Putamen (tissue), 1 donor: Measurements from ENCODE around the gene DDX4.
"Not testable (repeated sequence)": the region's sequence is repeated elsewhere in the genome, so short reads cannot be mapped to it uniquely, and the experiment has no call there.

Experiments
- DNase-seq: peaks from one replicate; pipeline ENCODE4 v3.0.0-alpha.2; 2016; ENCODE audit warnings: low spot score

DDX4 gene

DNA sequence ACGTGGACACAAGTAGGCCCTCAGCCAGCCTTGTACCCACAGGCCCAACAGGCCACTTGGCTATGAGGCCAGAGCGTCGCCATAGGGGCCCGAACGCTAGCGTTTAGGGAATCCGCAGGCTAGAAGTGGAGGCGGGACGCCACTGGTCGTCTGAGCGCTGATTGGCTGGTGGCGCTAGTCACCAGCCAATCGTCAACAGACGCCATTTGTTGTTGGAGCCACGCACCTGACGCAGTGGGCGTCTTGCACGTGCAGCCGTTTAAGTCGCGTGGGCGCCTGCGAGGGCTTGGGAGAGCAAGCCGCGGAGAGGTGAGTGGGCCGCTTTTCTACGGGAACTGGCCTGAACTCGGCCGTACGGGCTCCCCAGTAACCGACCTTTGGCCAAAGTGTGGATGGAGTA, at the start of gene DDX4:
DDX4 (plus strand) TSS at position 269 of the 400 bp plus-strand sequence. CDS start 903 bp downstream, outside the sequence.
- DNase-seq, result no peak

DNA sequence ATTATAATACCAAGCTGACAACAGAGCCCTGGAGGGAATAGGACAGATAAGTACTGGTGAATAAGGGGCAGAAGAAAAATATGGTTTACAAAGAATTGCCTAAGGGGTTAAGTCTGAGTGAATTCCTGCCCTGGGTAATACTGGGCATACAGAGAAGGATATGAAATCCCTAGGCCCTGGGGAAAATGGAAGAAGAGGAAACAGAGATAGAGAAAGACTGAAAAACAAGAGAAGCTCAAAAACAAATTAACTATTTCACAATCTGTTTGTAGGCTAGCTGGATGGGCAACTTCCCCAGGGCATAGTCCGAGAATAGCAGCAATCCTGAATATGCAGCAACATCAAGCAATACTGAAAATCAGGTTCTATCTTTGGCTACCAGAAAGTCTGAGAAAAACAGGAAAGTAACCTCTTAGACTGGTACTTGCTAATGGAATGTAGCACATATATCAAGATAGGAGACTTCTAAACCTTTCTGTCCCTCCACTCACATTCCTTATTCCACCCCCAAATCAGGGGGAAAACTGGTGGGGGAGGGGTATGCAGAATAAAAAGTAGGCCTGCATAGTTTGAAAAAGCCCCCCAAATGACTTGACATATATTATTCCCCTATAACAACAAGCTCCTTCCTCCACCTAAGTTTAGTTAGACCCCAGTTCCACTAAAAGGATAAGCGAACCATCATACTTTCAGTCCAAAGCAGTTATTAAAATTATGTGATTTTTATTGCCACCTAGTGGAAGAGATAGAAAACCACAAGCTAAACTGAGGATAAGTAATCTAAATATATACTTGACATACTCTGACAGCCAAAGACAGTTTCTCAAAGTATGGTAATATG, 46.4 kb upstream of the DDX4 start:
- DNase-seq, result peak; percentile 53

DNA sequence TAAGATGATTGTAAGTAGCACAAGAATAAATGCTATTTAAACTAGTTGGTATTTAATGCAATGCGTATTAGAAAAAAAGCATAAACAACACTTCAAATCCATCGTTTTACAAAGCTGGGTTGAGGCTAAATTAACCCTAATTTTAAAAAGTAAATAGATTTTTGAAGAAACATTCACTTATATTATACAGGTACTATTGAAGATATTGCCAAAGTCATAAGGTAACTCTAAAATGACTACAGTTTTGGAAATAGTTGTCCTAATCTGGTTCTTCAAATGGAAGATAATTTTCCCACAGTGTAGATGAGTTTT, 45.8 kb upstream of the DDX4 start:
- DNase-seq, result no peak

DNA sequence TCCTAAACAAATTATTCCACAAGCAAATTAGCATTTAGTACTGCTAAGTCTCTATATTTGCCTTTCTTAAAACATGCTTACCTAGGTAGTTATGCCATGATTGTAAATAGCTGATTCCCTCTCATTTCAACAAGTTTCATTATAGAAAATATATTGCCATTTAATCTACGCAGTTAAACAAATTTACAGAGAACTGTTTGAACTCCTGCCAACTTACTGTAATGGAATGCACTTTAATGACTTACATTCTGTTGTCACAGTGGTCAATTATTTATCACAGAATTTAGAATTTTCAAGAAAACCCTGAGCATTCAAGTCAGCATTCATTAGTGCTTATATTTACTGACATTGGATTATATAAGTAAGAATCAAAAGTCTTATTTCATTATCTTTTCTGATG, 45.4 kb upstream of the DDX4 start:
- no peak for DNase-seq

DNA sequence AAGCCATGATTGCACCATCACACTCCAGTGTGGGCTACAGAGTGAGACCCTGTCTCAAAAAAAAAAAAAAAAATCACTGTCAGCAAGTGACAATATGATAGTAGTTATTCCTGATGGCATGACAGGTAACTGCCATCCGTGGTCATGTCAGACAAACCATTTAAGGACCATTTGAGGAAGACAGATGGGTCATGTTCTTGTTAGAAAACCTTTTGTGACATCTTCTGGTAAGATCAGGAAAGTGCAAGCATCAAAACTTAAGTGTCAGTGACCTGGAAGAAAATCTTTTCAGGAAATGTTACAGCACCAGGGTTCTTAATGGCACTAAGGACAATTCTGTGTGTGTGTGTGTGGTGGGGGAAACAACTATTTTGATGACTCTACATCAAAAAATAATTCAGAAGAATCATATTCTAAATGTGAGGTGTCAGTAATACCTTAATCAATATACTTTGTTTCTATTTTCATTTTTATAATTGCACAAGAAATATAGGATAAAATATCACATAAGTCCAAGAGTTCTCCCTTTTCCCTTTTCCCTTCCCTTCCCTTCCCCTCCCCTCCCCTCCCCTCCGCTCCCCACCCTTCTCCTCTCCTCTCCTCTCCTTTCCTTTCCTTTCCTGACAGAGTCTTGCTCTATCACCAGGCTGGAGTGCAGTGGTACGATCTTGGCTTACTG, 43.6 kb upstream of the DDX4 start:
- no peak for DNase-seq

DNA sequence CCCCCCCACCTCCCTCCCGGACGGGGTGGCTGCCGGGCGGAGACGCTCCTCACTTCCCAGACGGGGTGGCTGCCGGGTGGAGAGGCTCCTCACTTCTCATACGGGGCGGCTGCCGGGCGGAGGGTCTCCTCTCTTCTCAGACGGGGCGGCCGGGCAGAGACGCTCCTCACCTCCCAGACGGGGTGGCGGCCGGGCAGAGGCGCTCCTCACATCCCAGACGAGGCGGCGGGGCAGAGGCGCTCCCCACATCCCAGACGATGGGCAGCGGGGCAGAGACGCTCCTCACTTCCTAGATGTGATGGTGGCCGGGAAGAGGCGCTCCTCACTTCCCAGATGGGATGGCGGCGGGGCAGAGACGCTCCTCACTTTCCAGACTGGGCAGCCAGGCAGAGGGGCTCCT, 41.2 kb upstream of the DDX4 start:
- not testable (repeated sequence) for DNase-seq

DNA sequence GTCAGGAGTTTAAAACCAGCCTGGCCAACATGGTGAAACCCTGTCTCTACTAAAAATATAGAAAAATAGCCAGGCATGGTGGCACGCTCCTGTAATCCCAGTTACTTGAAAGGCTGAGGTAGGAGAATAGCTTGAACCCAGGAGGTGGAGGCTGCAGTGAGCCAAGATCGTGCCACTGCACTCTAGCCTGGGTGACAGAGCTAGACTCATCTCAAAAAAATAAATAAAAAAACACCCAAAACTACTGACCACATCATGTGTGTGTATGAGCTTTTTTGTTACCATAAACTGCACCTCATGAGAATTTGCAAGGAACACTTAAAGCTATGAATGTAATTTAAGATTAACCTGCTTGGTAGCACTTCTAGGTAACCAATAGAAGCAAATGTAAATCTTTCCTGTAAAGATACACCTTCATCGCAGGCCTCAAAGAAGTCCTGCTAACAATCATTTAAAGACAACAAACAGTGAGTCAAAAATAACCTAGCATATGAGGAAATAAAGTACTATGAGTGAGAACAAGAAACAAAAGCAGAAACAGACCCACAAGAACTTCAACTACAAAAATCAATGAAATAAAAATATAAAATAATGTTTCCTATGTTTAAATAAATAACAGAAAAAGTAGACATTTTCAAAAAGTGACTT, 38.7 kb upstream of the DDX4 start:
- no peak for DNase-seq

DNA sequence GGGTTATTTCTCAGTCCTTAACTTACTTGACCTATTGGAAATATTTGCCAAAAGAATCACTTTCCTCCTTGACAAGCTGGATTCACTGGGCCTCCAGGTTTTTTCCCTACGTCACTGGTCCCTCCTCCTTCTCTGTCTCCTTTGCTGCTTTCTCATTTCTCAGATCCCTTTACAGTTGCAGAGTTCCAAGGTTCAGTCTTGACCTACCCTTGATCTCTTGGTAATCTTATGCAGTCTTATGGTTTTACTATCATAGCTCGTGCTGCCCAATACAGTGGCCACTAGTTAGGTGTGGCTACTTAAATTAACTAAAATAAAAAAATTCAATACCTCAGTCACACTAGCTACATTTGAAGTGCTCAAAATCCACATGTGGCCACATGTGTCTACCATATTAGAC, 37.1 kb upstream of the DDX4 start:
- no peak for DNase-seq

DNA sequence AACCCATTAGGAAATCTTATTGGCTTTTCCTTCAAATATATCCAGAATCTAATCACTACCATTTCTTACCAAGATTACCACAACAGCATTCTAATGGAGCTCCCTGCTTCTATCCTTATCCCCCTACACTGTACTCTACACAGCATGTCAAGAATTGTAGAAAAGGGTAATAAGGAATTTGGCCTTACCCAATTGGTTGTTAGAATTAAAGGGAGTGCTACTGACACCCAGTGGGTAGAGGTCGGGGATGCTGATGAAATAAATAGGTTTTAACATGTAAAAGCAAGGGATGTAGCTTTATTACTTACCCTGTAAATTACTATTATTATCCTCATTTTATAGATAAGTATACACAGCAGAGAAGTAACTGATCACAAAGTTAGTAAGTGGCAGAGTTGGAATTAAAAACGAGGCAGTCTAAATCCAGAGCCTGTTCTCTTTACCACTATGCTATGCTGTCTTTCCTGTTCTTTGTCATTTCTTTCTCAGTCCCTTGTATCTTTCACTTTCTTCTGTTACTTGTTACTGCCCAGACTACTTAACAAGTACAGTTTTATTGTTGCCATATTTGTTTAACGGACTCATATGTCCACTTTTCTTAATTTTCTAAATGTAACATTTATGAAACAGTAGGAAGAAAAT, 36.3 kb upstream of the DDX4 start:
- DNase-seq, result no peak

DNA sequence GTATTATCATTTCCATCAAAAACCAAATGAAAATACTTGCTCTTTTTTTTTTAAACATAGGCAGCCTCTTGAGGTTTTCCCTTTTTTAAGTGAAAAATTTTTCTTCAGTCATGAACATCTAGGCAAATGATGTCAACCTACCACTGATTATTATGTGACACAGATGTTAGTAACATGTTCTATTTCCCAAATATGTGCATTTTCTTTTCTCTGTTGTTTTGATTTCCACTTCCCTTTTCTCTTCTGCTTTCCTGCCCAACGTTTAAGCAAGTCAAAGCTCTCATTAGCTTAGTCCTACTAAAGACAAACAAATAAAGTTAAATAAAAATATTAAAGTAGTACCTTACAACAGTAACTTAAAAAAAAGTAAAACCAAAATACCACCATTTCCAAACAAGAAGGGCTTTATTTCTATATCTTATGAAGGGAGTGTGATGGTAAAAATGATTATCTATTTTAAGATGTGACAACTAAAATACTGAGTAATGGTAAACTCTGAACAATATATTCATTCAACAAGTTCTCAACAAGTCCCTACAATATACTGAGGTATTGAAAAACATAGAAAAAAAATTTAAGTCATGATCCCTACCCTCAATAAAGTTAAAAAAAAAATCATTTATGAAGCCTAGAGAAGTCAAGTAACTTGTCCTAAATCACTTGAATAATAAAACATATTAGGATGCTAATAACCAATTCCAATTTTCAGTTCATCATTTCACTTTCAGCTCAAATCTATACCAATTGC, 35.1 kb upstream of the DDX4 start:
- no peak for DNase-seq

DNA sequence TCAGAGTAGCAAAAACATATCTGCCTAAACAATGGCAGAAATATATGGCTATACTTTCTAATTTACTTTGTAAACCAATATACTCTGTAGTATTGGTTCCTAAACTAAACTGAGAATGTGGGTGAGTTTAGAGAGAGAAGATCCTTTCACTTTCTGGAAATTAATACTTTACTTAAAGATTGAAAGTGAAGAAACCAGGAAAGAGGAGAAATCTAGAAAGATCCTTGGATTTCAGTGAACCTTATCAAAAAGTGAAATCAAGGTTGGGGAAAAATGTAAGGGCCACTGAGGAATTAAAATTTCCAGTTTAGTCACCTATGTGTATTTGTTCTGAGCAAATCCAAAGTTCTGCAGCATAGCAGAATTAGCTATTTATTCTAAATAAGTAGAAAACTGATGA, 31.6 kb upstream of the DDX4 start:
- no peak for DNase-seq

DNA sequence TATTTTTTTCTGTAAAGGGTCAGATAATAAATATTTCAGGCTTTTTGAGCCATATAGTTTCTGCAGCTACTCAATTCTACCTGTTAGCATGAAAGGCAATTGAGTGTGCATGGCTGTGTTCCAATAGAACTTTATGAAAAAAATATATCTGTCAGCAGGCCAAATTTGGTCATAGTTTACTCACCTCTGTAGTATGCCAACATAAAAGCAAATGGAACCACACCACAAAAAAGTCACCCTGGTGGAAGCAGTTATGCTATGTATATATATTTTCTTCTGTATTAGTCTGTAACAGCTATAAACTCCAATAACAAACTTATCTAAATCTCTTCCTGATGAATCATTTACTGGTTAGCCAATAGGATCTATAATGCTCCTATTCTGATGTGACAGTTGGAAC, 29.1 kb upstream of the DDX4 start:
- DNase-seq, result no peak

DNA sequence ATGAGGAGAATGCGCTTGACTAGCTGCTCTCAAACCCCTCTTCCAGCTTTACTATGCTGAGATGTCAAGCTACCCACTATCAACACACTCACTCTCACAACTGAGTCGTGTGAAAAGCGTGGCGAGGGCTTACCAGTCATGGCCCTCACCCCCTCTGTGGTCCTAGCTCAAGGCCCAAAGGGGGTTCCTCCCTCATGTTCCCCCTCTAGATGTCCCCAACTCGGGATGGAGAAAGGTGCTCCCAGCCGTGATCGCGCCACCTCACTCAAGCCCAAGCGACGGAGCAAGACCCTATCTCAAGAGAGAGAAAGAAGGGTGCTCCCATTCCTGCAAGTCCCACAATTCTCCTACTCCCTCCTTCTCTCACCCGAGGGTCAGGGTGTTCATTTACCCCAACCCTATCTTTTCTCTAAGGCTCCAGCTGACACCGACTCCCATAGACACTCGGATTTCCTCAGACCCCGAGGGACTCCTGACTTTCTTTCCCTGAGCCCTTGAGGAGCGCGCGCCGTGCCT, 26.3 kb upstream of the DDX4 start:
- no peak for DNase-seq

DNA sequence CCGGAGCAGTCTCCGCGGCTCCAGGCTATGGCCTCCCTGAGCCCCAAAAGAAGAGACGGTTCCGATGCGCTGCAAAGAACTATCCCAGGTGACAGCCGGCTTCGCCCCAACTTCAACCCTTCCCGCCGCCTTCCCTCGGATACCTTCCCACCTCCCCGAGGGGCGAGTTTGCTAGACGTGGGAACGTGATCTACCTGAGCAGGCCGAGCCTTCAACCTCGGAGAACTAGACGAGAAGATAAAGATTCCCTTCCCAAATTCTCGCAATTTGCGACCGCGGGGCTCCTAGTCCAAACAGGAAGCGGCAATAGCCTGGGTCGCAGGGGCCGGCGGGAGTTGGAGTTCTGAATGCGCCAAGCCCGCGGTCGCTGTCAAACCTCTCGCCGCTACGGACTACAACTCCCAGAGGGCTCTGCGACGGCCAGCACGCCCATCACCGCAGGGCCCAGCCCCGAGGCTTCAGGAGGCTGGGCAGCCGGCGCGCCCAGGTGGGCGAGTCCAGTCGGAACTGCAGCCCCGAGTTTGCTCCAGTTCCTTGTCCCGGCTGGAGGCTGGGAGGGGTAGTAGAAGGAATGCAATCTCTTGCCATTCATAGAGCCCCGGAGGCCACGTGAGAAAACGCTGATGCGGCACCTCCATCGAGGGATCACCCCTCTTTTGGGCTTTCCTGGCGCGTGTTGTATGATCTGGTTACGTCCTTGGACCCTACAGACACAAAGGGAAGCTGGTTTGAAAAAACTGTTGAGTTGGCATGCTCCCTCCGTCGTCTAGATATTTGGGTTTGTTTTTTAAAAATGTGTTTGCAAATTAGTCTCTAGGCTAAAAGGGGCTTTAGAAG, 25.6 kb upstream of the DDX4 start, which contains the start of gene SLC38A9:
SLC38A9 (minus strand) TSS at position 302 of the 837 bp plus-strand sequence. CDS start 14,366 bp downstream, outside the sequence.
- DNase-seq, result peak; percentile 92

DNA sequence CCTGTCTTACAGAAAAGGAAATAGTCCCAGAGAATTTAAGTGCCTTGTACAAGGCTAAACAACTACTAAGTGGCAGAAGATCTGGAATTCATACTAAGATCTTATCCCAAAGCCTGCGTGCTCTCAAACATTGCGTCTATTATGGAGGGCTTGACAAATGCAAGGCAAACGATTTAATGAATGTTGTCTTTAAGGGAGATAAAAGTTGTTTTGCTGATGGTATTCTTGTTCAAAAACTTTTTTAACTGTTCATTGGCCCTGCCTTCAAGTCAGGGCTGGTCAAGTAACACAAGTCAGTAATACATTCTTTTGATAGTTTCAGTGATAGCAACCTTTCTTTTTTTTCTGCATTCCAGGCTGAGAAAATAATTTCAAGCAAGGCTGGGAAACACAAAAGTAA, 24.0 kb upstream of the DDX4 start:
- DNase-seq, result no peak

DNA sequence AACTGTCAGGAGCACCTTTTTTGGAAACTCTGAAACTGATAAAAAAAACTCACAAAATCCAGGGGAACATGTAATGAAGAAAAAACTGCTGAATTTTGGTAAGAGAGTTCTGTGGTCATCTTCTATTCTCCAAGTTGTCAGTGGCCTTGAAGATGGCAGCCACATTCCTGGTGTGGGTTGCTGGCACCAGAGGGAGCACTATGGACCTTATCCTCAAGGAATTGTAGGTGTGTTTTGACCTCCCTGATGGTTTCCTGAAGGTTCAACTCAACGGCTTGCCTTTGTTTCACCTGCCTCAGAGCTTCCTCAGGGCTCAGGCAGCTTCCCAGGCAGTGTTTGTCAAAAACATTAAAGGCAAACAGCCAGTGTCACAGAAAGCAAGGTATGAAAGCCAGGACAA, 23.5 kb upstream of the DDX4 start:
- no peak for DNase-seq

DNA sequence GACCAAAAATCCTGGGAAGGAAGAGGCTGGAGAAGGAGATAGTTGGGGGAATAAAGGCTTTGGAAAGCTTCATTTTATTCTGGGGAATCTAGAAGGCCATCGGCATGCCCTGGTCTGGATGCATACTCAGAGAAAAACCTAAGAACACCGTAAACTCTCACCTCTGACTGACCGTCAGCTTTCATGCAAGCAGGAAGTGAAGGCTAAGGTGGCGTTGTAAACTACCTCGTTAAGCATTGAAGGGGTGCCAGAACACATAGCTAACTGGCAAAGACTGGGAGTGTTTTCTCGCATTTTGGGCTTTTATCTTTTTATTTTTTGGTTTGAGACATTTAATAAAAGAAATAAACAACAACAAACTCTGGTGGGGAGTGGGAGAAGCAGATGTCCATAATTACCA, 23.1 kb upstream of the DDX4 start:
- no peak for DNase-seq

DNA sequence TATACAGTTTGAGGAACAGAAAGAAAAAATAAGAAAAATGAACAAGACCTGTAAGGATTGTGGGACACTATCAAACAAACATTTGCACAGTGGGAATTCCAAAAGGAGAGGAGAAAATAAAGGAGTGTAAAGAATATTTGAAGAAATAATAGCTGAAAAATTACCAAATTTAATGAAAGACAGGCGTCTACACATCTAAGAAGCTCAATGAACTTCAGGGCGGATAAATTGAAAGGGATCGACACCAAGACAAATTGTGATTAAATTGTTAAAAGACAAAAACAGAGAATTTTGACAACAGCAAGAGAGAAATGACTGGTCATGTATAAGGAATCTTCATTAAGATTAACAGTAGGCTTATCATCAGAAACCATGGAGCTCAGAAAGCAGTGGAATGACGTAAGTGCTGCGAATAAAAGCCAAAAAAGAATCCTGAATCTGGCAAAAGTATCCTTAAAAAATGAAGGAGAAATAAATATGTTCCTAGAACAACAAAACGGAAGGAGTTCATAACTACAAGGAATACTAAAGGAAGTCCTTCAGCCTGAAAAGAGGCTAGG, 22.3 kb upstream of the DDX4 start:
- no peak for DNase-seq

DNA sequence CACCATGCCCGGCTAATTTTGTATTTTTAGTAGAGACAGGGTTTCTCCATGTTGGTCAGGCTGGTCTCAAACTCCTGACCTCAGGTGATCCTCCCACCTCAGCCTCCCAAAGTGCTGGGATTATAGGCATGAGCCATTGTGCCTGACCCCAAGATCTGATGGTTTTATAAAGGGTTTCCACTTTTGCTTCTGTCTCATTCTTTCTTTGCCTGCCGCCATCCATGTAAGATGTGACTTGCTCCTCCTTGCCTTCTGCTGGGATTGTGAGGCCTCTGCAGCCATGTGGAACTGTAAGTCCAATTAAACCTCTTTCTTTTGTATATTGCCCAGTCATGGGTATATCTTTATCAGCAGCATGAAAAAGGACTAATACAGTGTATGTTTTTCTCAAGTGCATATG, 18.8 kb upstream of the DDX4 start:
- DNase-seq, result not testable (repeated sequence)

DNA sequence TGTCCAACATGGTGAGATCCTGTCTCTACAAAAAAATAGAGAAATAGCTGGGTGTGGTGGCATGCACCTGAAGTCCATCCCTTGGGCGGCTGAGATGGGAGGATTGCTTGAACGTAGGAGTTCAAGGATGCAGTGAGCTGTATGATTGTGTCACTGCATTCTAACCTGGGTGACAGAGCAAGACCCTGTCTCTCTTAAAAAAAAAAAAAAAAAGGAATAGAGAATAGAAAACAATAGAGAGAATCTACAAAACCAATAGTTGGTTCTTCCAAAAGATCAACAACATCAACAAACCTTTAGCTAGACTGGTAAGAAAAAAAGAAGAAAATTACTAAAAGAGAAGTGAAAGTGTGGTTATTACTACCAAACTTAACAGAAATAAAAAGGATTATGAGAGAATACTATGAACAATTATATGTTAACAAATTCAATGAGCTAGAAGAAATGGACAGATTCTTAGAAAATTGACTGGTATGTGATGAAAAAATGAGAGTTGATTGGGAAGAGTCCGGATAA, 17.6 kb upstream of the DDX4 start:
- no peak for DNase-seq
